GM18526 (cell line): ENCODE data around the gene WDR86.

Experiments
- POLR2A ChIP-seq: IDR thresholded peaks from 3 replicates; pipeline ENCODE4 v1.6.1; 2011; ENCODE audit not compliant: insufficient read length; ENCODE audit errors: extremely low read depth

Gene WDR86

GRCh38 chr7:151406886-151407583, 2.8 kb downstream of the WDR86 start:
- TF ChIP-seq POLR2A = no peak

- no peak for TF ChIP-seq POLR2A
These were observed 3.6 kb downstream of the WDR86 start for GRCh38 chr7:151406051-151406875.

- TF ChIP-seq POLR2A = no peak
These were observed 4.2 kb downstream of the WDR86 start for GRCh38 chr7:151405588-151405987.

GRCh38 chr7:151405056-151405455, 4.8 kb downstream of the WDR86 start:
- TF ChIP-seq POLR2A = no peak

GRCh38 chr7:151404216-151405011, 5.4 kb downstream of the WDR86 start:
- no peak for TF ChIP-seq POLR2A

- TF ChIP-seq POLR2A = no peak
These were observed 6.1 kb downstream of the WDR86 start for GRCh38 chr7:151403764-151404163.

- TF ChIP-seq POLR2A = no peak
These were observed 7.6 kb downstream of the WDR86 start for GRCh38 chr7:151402029-151402835.

GRCh38 chr7:151400626-151401315, 9.1 kb downstream of the WDR86 start:
- no peak for TF ChIP-seq POLR2A

- no peak for TF ChIP-seq POLR2A
These were observed 9.9 kb downstream of the WDR86 start for GRCh38 chr7:151399906-151400305.

GRCh38 chr7:151399305-151399601, 10.6 kb downstream of the WDR86 start:
- no peak for TF ChIP-seq POLR2A

- TF ChIP-seq POLR2A = no peak
These were observed 11.2 kb downstream of the WDR86 start for GRCh38 chr7:151398446-151399304.

- no peak for TF ChIP-seq POLR2A
These were observed 12.8 kb downstream of the WDR86 start for GRCh38 chr7:151397026-151397425.

GRCh38 chr7:151396328-151396970, 13.4 kb downstream of the WDR86 start:
- no peak for TF ChIP-seq POLR2A
